HEK293 (cell line): ENCODE data around the gene CCT3.

ENCODE experiments used
- KLF7 ChIP-seq: fragments of 450-650 bp; formaldehyde crosslinking; IDR thresholded peaks from 2 replicates; pipeline ENCODE4 v1.5.1; 2016; ENCODE audit warnings: missing biosample characterization, missing genetic modification characterization, borderline replicate concordance
- KLF9 ChIP-seq: fragments of 450-650 bp; formaldehyde crosslinking; IDR thresholded peaks from 2 replicates; pipeline ENCODE4 v1.5.1; 2016; ENCODE audit warnings: missing biosample characterization, missing genetic modification characterization, low read depth
- PATZ1 ChIP-seq: fragments of 450-650 bp; formaldehyde crosslinking; IDR thresholded peaks from 2 replicates; pipeline ENCODE4 v1.5.1; 2016; ENCODE audit warnings: missing biosample characterization, missing genetic modification characterization
- TCF7L2 ChIP-seq: IDR thresholded peaks from 2 replicates; pipeline ENCODE4 v1.6.1; 2011; ENCODE audit warnings: low read depth, mild to moderate bottlenecking, inconsistent platforms, low read length, moderate library complexity, borderline replicate concordance
- TSHZ1 ChIP-seq: fragments of 450-650 bp; formaldehyde crosslinking; IDR thresholded peaks from 2 replicates; pipeline ENCODE4 v1.5.1; 2016; ENCODE audit warnings: missing biosample characterization, missing genetic modification characterization, borderline replicate concordance
- YY1 ChIP-seq: fragments of 450-650 bp; formaldehyde crosslinking; IDR thresholded peaks from 2 replicates; pipeline ENCODE4 v1.5.1; 2018; ENCODE audit warnings: missing biosample characterization, missing genetic modification characterization
- ZBTB26 ChIP-seq: fragments of 450-650 bp; formaldehyde crosslinking; optimal IDR thresholded peaks from 2 replicates; pipeline ENCODE3; 2016; ENCODE audit warnings: missing biosample characterization, mild to moderate bottlenecking, missing genetic modification characterization
- ZNF133 ChIP-seq: fragments of 450-650 bp; formaldehyde crosslinking; IDR thresholded peaks from 2 replicates; pipeline ENCODE4 v1.5.1; 2016; ENCODE audit warnings: missing biosample characterization, missing genetic modification characterization
- ZNF670 ChIP-seq: fragments of 450-650 bp; formaldehyde crosslinking; IDR thresholded peaks from 2 replicates; pipeline ENCODE4 v1.5.1; 2016; ENCODE audit warnings: missing biosample characterization, missing genetic modification characterization, low read depth
- TF ChIP-seq, protein P1 (sequence below): fragments of 450-650 bp; formaldehyde crosslinking; IDR thresholded peaks from 2 replicates; pipeline ENCODE4 v1.5.1; 2016; ENCODE audit warnings: missing biosample characterization, missing genetic modification characterization

DNA sequence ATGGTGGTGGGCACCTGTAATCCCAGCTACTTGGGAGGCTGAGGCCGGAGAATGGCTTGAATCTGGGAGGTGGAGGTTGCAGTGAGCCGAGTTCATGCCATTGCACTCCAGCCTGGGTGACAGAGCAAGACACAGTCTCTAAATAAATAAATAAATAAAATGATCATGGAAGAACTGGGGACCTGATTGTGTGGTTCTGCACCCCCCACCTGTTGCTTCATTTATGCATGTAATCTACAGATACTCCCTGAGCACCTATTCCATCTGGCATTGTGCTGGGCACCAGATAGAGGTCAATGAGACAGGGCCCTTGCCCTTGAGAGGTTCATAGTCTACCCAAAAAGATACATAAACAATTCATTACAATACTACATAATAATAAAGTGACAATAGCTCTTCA, 19.9 kb upstream of the CCT3 start:
- TF ChIP-seq, protein P1, sequence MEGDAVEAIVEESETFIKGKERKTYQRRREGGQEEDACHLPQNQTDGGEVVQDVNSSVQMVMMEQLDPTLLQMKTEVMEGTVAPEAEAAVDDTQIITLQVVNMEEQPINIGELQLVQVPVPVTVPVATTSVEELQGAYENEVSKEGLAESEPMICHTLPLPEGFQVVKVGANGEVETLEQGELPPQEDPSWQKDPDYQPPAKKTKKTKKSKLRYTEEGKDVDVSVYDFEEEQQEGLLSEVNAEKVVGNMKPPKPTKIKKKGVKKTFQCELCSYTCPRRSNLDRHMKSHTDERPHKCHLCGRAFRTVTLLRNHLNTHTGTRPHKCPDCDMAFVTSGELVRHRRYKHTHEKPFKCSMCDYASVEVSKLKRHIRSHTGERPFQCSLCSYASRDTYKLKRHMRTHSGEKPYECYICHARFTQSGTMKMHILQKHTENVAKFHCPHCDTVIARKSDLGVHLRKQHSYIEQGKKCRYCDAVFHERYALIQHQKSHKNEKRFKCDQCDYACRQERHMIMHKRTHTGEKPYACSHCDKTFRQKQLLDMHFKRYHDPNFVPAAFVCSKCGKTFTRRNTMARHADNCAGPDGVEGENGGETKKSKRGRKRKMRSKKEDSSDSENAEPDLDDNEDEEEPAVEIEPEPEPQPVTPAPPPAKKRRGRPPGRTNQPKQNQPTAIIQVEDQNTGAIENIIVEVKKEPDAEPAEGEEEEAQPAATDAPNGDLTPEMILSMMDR (tag by site-specific recombination) = no peak
- TF ChIP-seq ZNF133 = no peak
- no peak for TF ChIP-seq KLF7
- TF ChIP-seq ZNF670 (tag by site-specific recombination) = no peak
- TF ChIP-seq TCF7L2 = no peak
- TF ChIP-seq TSHZ1 (tag by site-specific recombination) = no peak
- no peak for TF ChIP-seq YY1 (tag by site-specific recombination)
- TF ChIP-seq ZBTB26 = no peak
- no peak for TF ChIP-seq KLF9 (tag by site-specific recombination)
- no peak for TF ChIP-seq PATZ1 (tag by site-specific recombination)
